GM19372 (cell line): Measurements from ENCODE around the gene DRD4.
"Not testable (repeated sequence)": the region's sequence is repeated elsewhere in the genome, so short reads cannot be mapped to it uniquely, and the experiment has no call there.

Source experiments
- ATAC-seq: cut with Tn5 transposase; IDR thresholded peaks from one replicate; pipeline ENCODE4 v1.9.1; 2021; ENCODE audit warnings: mild to moderate bottlenecking, low read depth, moderate library complexity; ENCODE audit not compliant: unreplicated experiment

Gene DRD4

GRCh38 chr11:641806-642370, 4.8 kb downstream of the DRD4 start:
- no peak for ATAC-seq

- no peak for ATAC-seq
Measured at GRCh38 chr11:643366-643765, 6.3 kb downstream of the DRD4 start.

- no peak for ATAC-seq
Measured at GRCh38 chr11:643849-644738, 7.0 kb downstream of the DRD4 start.

- ATAC-seq, result no peak
Measured at GRCh38 chr11:645536-645935, 8.5 kb downstream of the DRD4 start.

- ATAC-seq, result no peak
Measured at GRCh38 chr11:646214-646613, 9.1 kb downstream of the DRD4 start.

- ATAC-seq, result not testable (repeated sequence)
Measured at GRCh38 chr11:647672-648158, 10.6 kb downstream of the DRD4 start.

DNA sequence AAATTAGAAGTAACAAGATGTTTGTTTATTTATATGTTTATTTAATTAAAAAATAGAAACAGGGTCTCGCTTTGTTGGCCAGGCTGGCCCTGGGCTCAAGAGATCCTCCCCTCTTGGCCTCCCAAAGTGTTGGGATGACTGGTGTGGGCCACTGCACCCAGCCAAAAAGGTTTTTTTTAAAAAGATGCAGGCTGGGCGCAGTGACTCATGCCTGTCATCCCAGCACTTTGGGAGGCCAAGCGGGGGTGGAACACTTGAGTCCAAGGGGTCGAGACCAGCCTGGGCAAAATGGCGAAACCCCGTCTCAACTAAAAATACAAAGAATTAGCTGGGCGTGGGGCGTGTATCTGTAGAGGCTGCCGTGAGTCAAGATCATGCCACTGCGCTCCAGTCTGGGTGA, 13.4 kb downstream of the DRD4 start:
- no peak for ATAC-seq

DNA sequence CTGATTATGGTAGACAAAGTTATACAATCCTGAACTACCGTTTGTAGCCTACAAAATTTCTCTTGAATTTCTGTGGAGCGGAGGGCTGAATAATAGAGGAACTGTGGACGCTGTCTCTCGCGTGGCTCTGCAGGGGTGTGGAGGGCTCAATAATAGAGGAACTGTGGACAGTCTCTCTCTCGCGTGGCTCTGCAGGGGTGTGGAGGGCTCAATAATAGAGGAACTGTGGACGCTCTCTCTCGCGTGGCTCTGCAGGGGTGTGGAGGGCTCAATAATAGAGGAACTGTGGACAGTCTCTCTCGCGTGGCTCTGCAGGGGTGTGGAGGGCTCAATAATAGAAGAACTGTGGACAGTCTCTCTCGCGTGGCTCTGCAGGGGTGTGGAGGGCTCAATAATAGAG, 16.1 kb downstream of the DRD4 start:
- ATAC-seq, result not testable (repeated sequence)

DNA sequence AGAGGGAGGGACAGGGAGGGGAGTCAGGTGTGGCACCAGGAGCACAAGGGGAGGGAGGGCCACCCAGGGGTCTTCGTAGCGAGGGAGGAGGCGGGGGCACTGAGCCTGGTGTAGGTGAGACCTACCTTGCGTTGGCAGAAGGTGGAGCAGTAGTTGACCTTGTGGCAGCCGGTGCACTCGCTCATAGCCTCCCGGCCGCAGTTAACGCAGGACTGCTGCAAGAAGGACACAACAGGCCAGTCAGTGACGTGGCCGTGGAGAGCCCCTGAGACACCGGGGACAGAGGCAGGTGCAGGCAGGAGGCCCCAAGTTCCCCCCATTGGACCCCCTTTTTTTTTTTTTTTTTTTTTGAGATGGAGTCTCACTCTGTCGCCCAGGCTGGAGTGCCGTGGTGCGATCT, 16.8 kb downstream of the DRD4 start:
- ATAC-seq, result no peak

GRCh38 chr11:654444-654843, 17.4 kb downstream of the DRD4 start:
- not testable (repeated sequence) for ATAC-seq

DNA sequence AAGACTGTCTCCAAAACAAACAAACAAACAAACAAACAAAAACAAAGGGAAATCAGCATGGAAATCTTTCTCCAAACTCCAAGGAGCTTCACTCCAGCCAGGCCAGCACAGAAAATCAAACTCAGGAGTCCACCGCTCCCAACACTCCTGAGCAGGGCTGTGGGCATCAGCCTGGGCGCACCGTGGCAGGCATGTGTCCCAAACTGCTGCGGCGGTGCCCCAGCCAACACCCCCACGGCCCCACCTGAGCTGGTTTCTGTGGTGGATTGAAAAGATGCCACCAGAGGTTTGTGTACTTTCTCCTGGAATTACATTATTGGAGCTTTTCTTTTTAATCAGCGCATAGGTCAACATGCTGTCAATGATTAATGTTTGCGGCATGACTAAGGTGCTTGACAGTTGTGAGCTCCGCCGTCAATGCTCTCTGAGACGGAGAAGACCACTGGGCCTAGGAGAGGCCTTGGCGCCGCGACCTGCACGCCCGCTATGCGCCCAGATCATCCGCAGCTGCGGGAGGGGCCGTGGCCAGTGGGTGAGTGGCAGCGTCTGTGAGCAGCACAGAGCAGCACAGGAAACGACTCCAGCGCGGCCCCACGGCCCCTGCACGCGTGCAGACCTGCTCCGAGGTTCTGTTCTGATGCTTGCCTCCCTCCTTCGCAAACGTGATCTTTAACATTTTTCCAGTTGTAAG, 18.1 kb downstream of the DRD4 start:
- no peak for ATAC-seq

DNA sequence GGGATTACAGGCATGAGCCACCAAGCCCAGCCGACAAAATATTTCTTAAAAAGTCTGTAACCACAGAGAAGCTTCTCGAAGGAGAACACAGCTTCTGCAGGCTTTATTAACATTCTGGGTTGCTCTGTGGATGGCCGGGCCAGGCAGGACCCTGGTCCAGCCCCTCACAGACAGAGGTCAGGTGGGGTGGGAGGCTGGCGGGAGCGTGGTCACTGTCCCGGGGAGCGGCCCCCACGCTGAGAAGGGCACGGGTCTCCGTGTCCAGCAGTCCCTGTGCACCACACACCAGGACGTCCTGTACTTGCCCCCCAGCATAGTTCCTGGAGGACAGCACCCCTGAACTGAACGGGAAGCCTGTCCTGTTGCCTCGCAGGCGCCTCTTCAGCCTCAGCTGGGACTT, 19.4 kb downstream of the DRD4 start:
- ATAC-seq, result no peak

- ATAC-seq, result no peak
Measured at GRCh38 chr11:656866-657265, 19.8 kb downstream of the DRD4 start.

GRCh38 chr11:657691-658126, 20.6 kb downstream of the DRD4 start:
- ATAC-seq, result no peak

DNA sequence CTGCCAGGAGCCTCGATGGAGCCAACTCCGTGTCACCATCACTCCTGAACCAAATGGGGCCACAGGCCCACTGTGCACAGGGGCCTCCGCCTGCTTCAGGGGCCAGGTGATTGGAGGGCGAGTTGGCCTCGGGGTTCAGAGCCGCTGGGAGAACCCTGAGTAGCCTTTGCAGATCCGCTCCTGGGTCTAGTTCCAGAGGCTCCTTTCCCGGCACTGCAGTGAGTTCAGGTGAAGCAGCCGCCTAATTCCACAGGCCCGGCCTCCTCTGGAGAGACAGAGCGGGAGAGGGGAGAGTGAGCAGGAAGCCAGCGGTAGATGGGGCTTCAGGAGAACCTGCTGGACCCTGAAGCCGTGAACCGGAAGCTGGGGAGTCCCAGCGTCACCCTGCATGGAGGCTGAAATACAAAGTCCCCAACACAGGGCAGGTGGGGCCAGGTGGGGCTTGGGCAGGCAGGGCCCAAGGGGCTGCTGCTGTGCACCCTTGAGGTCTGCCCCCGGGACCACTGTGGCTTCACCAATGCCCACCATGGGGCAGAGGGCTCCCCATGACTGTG, 22.5 kb downstream of the DRD4 start:
- ATAC-seq, result no peak

DNA sequence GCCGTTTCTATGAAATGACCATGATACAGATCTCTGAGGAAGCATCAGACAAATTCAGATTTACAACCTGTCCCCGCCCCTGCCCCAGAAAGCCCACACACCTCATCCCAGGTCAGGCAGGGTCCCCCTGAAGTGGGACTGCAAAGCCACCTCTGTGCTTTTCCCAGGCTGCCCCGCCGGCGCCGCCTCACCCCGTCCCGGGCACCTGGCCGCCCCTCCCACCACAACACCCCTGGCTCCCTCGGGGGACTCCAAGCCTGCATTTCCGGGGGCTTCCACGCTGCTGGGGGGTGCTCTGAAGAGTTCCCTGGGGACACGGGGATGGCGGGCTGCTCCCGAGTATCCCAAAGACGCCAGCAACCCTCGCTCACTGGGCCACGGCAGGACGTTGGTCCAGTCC, 23.2 kb downstream of the DRD4 start:
- no peak for ATAC-seq

DNA sequence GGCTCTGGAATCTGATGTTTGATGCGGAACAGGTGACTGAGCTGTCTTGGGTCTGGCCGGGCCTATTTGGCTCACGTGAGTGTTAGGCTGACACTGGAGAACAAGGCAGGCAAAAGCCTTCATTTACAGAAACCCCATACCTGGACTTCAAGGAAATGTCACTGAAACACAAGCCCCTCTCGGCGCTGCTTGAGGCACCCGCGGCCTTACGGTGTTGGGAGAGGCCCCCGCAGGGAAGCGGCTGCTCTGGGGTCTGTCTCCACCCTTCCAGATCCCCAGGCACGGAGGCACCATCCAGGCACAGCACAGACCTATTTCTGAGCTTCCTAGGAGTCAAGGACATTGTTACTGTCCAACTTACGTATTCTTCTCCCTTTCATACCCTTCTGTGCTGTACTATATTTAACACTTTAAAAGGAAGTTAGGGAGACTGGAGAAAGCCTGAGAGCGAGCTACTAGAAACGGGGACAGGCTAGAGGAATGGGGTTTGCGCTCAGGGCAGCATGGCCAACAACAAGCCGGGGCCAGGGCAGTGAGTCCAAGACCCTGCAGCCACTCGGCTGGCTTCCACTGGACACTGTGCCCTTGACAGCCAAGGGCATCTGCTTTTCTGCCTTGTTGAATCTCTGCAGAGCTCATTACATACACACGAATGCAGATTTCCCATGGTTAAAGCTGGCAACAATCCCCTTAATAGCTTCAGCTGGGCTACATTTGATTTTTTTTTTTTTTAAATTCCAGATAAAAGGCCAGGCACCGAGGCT, 23.8 kb downstream of the DRD4 start:
- ATAC-seq, result no peak

GRCh38 chr11:662689-663274, 25.7 kb downstream of the DRD4 start:
- ATAC-seq, result no peak

- no peak for ATAC-seq
Measured at GRCh38 chr11:665062-665703, 28.1 kb downstream of the DRD4 start.
